IMR-90 (cell line): ENCODE data around the gene SYNE2. TPM values are rescaled to one million over a fixed set of nuclear protein-coding genes. Genes with fewer than 3 reads are reported as not detected.

Source experiments
- ATAC-seq: fragments of 200-7000 bp; cut with Tn5 transposase; 2 replicates; pipeline ENCODE4 v1.9.1; 2020; ENCODE audit warnings: low read depth, mild to moderate bottlenecking, moderate library complexity
- BruUV-seq: library from RNA; stranded (reverse); fragments of 400-500 nt; replicated peaks from 2 replicates; lab custom pipeline; 2021; lab: Mats Ljungman, UMichigan
- CTCF ChIA-PET: fragments of 300-600 bp; formaldehyde crosslinking; extraction: SDS; loops from one replicate; lab custom pipeline; 2021; ENCODE audit warnings: antibody characterized with exemption; lab: Yijun Ruan, JAX
- POLR2A ChIA-PET: fragments of 300-600 bp; sonication (Branson Sonifier 250); formaldehyde crosslinking; loops from one replicate; lab custom pipeline; 2022; ENCODE audit warnings: antibody characterized with exemption; ENCODE audit not compliant: unreplicated experiment; lab: Charles Lee
- DNase-seq: peaks from one replicate; pipeline ENCODE4 v3.0.0; 2013
- H2AFZ ChIP-seq: replicated peaks from 2 replicates; pipeline ENCODE3; 2013; ENCODE audit warnings: low read length, mild to moderate bottlenecking; ENCODE audit not compliant: poor library complexity
- H2AK5ac ChIP-seq: 2 replicates; pipeline ENCODE4 v1.6.1; 2013; ENCODE audit warnings: low read depth, low read length, inconsistent platforms
- H2AK9ac ChIP-seq: replicated peaks from 2 replicates; pipeline ENCODE3; 2013; ENCODE audit warnings: mild to moderate bottlenecking, low read depth, low read length, moderate library complexity; ENCODE audit not compliant: poor library complexity
- H2BK120ac ChIP-seq: 2 replicates; pipeline ENCODE4 v1.6.1; 2013; ENCODE audit warnings: low read depth, low read length, inconsistent platforms
- H2BK15ac ChIP-seq: 3 replicates; pipeline ENCODE4 v1.6.1; 2013; ENCODE audit warnings: low read depth, low read length, inconsistent platforms
- H2BK20ac ChIP-seq: 2 replicates; pipeline ENCODE4 v1.6.1; 2013; ENCODE audit warnings: low read depth, mild to moderate bottlenecking, inconsistent platforms, low read length, moderate library complexity
- H2BK5ac ChIP-seq: 2 replicates; pipeline ENCODE4 v1.6.1; 2013; ENCODE audit warnings: mild to moderate bottlenecking, low read depth, low read length, inconsistent platforms; ENCODE audit not compliant: poor library complexity, severe bottlenecking
- H3K14ac ChIP-seq: replicated peaks from 2 replicates; pipeline ENCODE4 v1.6.1; 2013; ENCODE audit warnings: low read depth, low read length, inconsistent platforms
- H3K18ac ChIP-seq: 2 replicates; pipeline ENCODE4 v1.6.1; 2013; ENCODE audit warnings: low read depth, low read length, control low read depth
- H3K23ac ChIP-seq: 2 replicates; pipeline ENCODE4 v1.6.1; 2013; ENCODE audit warnings: low read depth, low read length, inconsistent platforms
- H3K27ac ChIP-seq: 2 replicates; pipeline ENCODE4 v1.5.1; 2013; ENCODE audit warnings: mild to moderate bottlenecking, control low read depth, low read length; ENCODE audit not compliant: insufficient read depth
- H3K27me3 ChIP-seq: 2 replicates; pipeline ENCODE4 v1.6.1; 2013; ENCODE audit warnings: low read length; ENCODE audit not compliant: control insufficient read depth, insufficient read depth
- H3K36me3 ChIP-seq: 2 replicates; pipeline ENCODE4 v1.6.1; 2013; ENCODE audit warnings: low read length, mixed read lengths; ENCODE audit not compliant: control insufficient read depth, insufficient read depth
- H3K4ac ChIP-seq: 2 replicates; pipeline ENCODE4 v1.6.1; 2013; ENCODE audit warnings: low read depth, low read length, inconsistent platforms
- H3K4me1 ChIP-seq: 2 replicates; pipeline ENCODE4 v1.6.1; 2013; ENCODE audit warnings: low read length, mixed read lengths; ENCODE audit not compliant: control insufficient read depth, insufficient read depth
- H3K4me2 ChIP-seq: 2 replicates; pipeline ENCODE4 v1.6.1; 2013; ENCODE audit warnings: low read depth, mild to moderate bottlenecking, control low read depth, low read length, moderate library complexity
- H3K4me3 ChIP-seq: 2 replicates; pipeline ENCODE4 v1.5.1; 2013; ENCODE audit warnings: low read depth, mild to moderate bottlenecking, control low read depth, low read length, moderate library complexity; ENCODE audit not compliant: insufficient read depth
- H3K56ac ChIP-seq: 2 replicates; pipeline ENCODE4 v1.6.1; 2013; ENCODE audit warnings: low read length, inconsistent platforms; ENCODE audit not compliant: insufficient read depth; ENCODE audit errors: extremely low read depth
- H3K79me1 ChIP-seq, 2 experiments: 2 replicates each; pipeline ENCODE4 v1.6.1; 2013; ENCODE audit warnings: low read length in 2 of 2, inconsistent platforms in 1 of 2, low read depth in 1 of 2
- H3K9ac ChIP-seq: 2 replicates; pipeline ENCODE4 v1.6.1; 2013; ENCODE audit warnings: low read depth, low read length, control low read depth
- H3K9me1 ChIP-seq: 2 replicates; pipeline ENCODE4 v1.6.1; 2013; ENCODE audit warnings: low read length, inconsistent platforms; ENCODE audit not compliant: insufficient read depth
- H3K9me3 ChIP-seq: 2 replicates; pipeline ENCODE4 v1.6.1; 2013; ENCODE audit warnings: low read length; ENCODE audit not compliant: control insufficient read depth, insufficient read depth
- H4K20me1 ChIP-seq: 2 replicates; pipeline ENCODE4 v1.6.1; 2013; ENCODE audit warnings: low read length, inconsistent platforms; ENCODE audit not compliant: insufficient read depth
- H4K5ac ChIP-seq: 2 replicates; pipeline ENCODE4 v1.6.1; 2013; ENCODE audit warnings: mild to moderate bottlenecking, low read depth, low read length, control low read depth
- H4K8ac ChIP-seq, 2 experiments: 2 replicates each; pipeline ENCODE4 v1.6.1; 2013; ENCODE audit warnings: low read depth in 2 of 2, low read length in 2 of 2, control low read depth in 1 of 2, inconsistent platforms in 1 of 2
- H4K91ac ChIP-seq: 2 replicates; pipeline ENCODE4 v1.6.1; 2013; ENCODE audit warnings: low read depth, low read length, inconsistent platforms; ENCODE audit not compliant: insufficient read depth
- BHLHE40 ChIP-seq: fragments of 150-350 bp; IDR thresholded peaks from 2 replicates; pipeline ENCODE4 v1.6.1; 2016; ENCODE audit warnings: mild to moderate bottlenecking, low read depth, low read length
- CEBPB ChIP-seq: IDR thresholded peaks from 2 replicates; pipeline ENCODE4 v1.6.1; 2012; ENCODE audit warnings: low read depth, low read length, improper control_type of control experiment
- CTCF ChIP-seq: conservative IDR thresholded peaks from 2 replicates; pipeline ENCODE4 v1.5.1; 2012; ENCODE audit warnings: mild to moderate bottlenecking, low read depth, low read length, improper control_type of control experiment
- ELK1 ChIP-seq: fragments of 150-350 bp; IDR thresholded peaks from 2 replicates; pipeline ENCODE4 v1.6.1; 2016; ENCODE audit warnings: low read depth, mild to moderate bottlenecking, low read length, moderate library complexity, borderline replicate concordance
- FOS ChIP-seq: fragments of 150-350 bp; IDR thresholded peaks from 2 replicates; pipeline ENCODE4 v1.6.1; 2016; ENCODE audit warnings: low read depth, low read length
- MAFK ChIP-seq: IDR thresholded peaks from 2 replicates; pipeline ENCODE4 v1.6.1; 2012; ENCODE audit warnings: low read depth, low read length, improper control_type of control experiment
- MAZ ChIP-seq: IDR thresholded peaks from 2 replicates; pipeline ENCODE4 v1.6.1; 2012; ENCODE audit warnings: low read depth, mild to moderate bottlenecking, low read length, improper control_type of control experiment, moderate library complexity, borderline replicate concordance
- MXI1 ChIP-seq: IDR thresholded peaks from 2 replicates; pipeline ENCODE4 v1.6.1; 2012; ENCODE audit warnings: low read depth, mild to moderate bottlenecking, low read length, moderate library complexity, borderline replicate concordance
- RFX5 ChIP-seq: IDR thresholded peaks from 2 replicates; pipeline ENCODE4 v1.8.0; 2012; ENCODE audit warnings: low read depth, mild to moderate bottlenecking, low read length, moderate library complexity
- SMC3 ChIP-seq: fragments of 150-350 bp; IDR thresholded peaks from 2 replicates; pipeline ENCODE4 v1.6.1; 2016; ENCODE audit warnings: low read depth, mild to moderate bottlenecking, antibody characterized with exemption, low read length, moderate library complexity
- WGBS, 2 experiments: methylation state at CpG; one replicate each; pipeline versions ENCODE4 v1.1.5 to v1.1.7; 2013; ENCODE audit warnings: missing lambda C conversion rate in 2 of 2; ENCODE audit not compliant: insufficient read length in 1 of 2; ENCODE audit errors: extremely low coverage in 2 of 2; 5-methylcytosine and 5-hydroxymethylcytosine counted together
- dilution Hi-C: fragments of 300-500 bp; cut with HindIII; formaldehyde crosslinking; loops from one replicate; pipeline ENCODE4 v1.14.3; 2018; ENCODE audit warnings: low sequenced_read_pairs; ENCODE audit not compliant: unreplicated experiment
- in situ Hi-C: fragments of 300-500 bp; cut with MboI; formaldehyde crosslinking; loops from 3 replicates; pipeline ENCODE4 v1.14.3; 2019; ENCODE audit warnings: low sequenced_read_pairs, inconsistent platforms, mixed read lengths
- intact Hi-C: fragments of 100-400 bp; cut with micrococcal nuclease; formaldehyde crosslinking; loops from 2 replicates; pipeline ENCODE4 v1.10.0; 2022
- polyA plus RNA-seq, 3 experiments: library from polyadenylated mRNA; depleted of rRNA; stranded (reverse); fragments of >200 nt; gene quantifications; 2 replicates each; pipeline ENCODE4 v1.2.3, GENCODE V29; 2012; ENCODE audit warnings: low replicate concordance in 1 of 3
- total RNA-seq: library from RNA; depleted of rRNA; stranded (reverse); fragments of >200 nt; gene quantifications from 2 replicates; pipeline ENCODE4 v1.2.3, GENCODE V29; 2012

Gene SYNE2
- total and polyA plus RNA-seq, 2 of the 4 experiments (the other 2 are of a cell fraction), result 5.2 to 28.9 TPM

- Histone ChIP-seq H4K8ac (no peak overlapping the region), H3K9ac (no peak overlapping the region), H3K4me2 (no peak overlapping the region), H3K4ac (no peak overlapping the region), H2AFZ (no peak overlapping the region), H3K27ac (no peak overlapping the region), H2BK5ac (no peak overlapping the region), H4K91ac (no peak overlapping the region), H3K9me3 (no peaks in the 10 kb centered on the region), H3K14ac (no peak overlapping the region), H4K20me1 (no peaks in the 10 kb centered on the region), H2BK120ac (no peak overlapping the region), H3K4me3 (no peak overlapping the region), H3K9me1 (peaks cover 4% of the 10 kb centered on the region), H4K5ac (no peak overlapping the region), H2AK9ac (peak overlapping the region; percentile 26), H3K23ac (no peak overlapping the region), H2BK15ac (no peak overlapping the region), H2BK20ac (no peak overlapping the region), H3K56ac (no peak overlapping the region), H3K27me3 (no peaks in the 10 kb centered on the region), H3K18ac (no peak overlapping the region), H3K79me1 (no peaks in the 10 kb centered on the region; a peak in 1 of 4 replicates), H3K4me1 (no peaks in the 10 kb centered on the region), H3K36me3 (no peaks in the 10 kb centered on the region), H2AK5ac (no peak overlapping the region)
- in situ Hi-C loops (no loop called here), intact Hi-C loops (no loop called here), dilution Hi-C loops (no loop called here)
- no TSS peak for BruUV-seq
- DNase-seq (no peak), ATAC-seq (no peak)
- TF ChIP-seq CTCF, result no peak
- no peak for TF ChIP-seq RFX5
- TF ChIP-seq BHLHE40, result no peak
- no peak for TF ChIP-seq SMC3
- TF ChIP-seq CEBPB, result no peak
- no peak for TF ChIP-seq MAFK
- TF ChIP-seq ELK1, result no peak
- TF ChIP-seq MXI1, result no peak
- TF ChIP-seq FOS, result no peak
- TF ChIP-seq MAZ, result no peak
- CTCF ChIA-PET, result no interaction called here
- POLR2A ChIA-PET, result no interaction called here
- no CpG with 5 or more reads among the region's 1 CpG for WGBS, 2 experiments
These were observed 86.1 kb downstream of the SYNE2 start for GRCh38 chr14:63939006-63939270.
